DOHH2 (cell line): ENCODE data around the gene ALDH1A3.

ENCODE experiments used
- EZH2phosphoT487 ChIP-seq: fragments of 200-600 bp; sonication (generic); IDR thresholded peaks from 2 replicates; pipeline ENCODE4 v1.6.1; 2017; ENCODE audit warnings: borderline replicate concordance, mild to moderate bottlenecking, antibody characterized with exemption, low read length, moderate library complexity, mixed read lengths
- TF ChIP-seq, protein P1 (sequence below): fragments of 200-600 bp; sonication (generic); IDR thresholded peaks from one replicate; pipeline ENCODE4 v1.5.1; 2014; ENCODE audit warnings: antibody characterized with exemption, mild to moderate bottlenecking, low read depth, low read length; ENCODE audit not compliant: poor library complexity, severe bottlenecking

DNA sequence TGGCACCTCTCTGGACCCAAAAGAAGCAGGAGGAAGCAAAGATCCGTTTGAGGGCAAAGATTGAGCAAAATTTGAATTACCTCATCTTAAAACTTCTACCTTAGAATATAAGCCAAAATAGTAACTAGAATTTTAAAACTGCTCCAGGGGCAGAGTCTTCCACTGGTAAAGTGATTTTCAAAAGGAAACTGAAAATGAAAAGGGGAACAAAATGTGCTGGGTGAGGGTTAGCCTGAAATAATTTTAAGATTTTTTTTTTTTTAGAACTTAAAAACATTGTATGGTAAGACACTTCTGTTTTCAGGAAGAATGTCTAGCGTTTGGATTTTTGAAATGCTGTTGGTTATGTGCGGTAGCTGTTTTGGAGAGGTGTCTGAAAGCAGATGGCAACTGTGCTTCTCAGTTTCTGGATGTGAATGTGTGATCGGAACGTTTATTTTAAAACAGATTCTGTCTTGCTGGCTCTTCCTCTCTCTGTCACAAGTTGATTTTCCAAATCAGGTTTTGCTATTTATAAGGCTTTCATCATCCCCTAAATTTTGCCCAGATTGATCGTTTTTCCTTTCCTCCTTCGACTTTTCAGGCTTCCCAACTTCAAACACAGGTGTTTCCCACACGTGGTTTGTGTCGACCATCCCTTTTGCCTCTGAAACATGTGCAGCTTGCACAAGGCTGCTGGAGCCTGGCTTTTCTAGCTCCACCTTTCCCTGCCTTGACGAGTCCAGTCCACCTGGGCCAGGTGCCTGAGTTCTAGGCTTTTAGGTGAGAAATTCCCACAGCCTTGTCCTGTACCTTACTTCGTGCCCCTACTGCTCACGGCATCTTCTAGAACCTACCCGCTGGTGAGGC lies 42.8 kb downstream of the ALDH1A3 start:
- TF ChIP-seq, protein P1, sequence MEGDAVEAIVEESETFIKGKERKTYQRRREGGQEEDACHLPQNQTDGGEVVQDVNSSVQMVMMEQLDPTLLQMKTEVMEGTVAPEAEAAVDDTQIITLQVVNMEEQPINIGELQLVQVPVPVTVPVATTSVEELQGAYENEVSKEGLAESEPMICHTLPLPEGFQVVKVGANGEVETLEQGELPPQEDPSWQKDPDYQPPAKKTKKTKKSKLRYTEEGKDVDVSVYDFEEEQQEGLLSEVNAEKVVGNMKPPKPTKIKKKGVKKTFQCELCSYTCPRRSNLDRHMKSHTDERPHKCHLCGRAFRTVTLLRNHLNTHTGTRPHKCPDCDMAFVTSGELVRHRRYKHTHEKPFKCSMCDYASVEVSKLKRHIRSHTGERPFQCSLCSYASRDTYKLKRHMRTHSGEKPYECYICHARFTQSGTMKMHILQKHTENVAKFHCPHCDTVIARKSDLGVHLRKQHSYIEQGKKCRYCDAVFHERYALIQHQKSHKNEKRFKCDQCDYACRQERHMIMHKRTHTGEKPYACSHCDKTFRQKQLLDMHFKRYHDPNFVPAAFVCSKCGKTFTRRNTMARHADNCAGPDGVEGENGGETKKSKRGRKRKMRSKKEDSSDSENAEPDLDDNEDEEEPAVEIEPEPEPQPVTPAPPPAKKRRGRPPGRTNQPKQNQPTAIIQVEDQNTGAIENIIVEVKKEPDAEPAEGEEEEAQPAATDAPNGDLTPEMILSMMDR = no peak
- TF ChIP-seq EZH2phosphoT487 = no peak
